ENCODE results near the gene GPR150.

The GPR150 gene

GRCh38 chr5:95652849-95653248 lies 33.0 kb downstream of the GPR150 start:
- no peak for DNase-seq

GRCh38 chr5:95654196-95654595 lies 34.3 kb downstream of the GPR150 start:
- no peak for DNase-seq

GRCh38 chr5:95655575-95655974 lies 35.7 kb downstream of the GPR150 start:
- no peak for DNase-seq

- no peak for DNase-seq
These were observed 40.2 kb downstream of the GPR150 start for GRCh38 chr5:95660060-95660459.

GRCh38 chr5:95662946-95663345 lies 43.1 kb downstream of the GPR150 start:
- DNase-seq, result no peak

GRCh38 chr5:95664204-95664786 lies 44.4 kb downstream of the GPR150 start:
- DNase-seq, result no peak

- no peak for DNase-seq
These were observed 47.3 kb downstream of the GPR150 start for GRCh38 chr5:95667061-95667618.

GRCh38 chr5:95667678-95668077 lies 47.8 kb downstream of the GPR150 start:
- DNase-seq, result no peak

- DNase-seq, result no peak
These were observed 48.3 kb downstream of the GPR150 start for GRCh38 chr5:95668216-95668615.

- no peak for DNase-seq
These were observed 48.8 kb downstream of the GPR150 start for GRCh38 chr5:95668728-95669127.

- no peak for DNase-seq
These were observed 49.7 kb downstream of the GPR150 start for GRCh38 chr5:95669540-95669939.

- DNase-seq, result no peak
These were observed 50.1 kb downstream of the GPR150 start for GRCh38 chr5:95669985-95670384.

- no peak for DNase-seq
These were observed 50.7 kb downstream of the GPR150 start for GRCh38 chr5:95670568-95670967.
